Measurements from ENCODE around the gene EMILIN2. TPM values are rescaled to one million over a fixed set of nuclear protein-coding genes. Genes with fewer than 3 reads are reported as not detected.

EMILIN2 gene
- total RNA-seq, 1 experiment from 2014 or later: 16.4 TPM

DNA sequence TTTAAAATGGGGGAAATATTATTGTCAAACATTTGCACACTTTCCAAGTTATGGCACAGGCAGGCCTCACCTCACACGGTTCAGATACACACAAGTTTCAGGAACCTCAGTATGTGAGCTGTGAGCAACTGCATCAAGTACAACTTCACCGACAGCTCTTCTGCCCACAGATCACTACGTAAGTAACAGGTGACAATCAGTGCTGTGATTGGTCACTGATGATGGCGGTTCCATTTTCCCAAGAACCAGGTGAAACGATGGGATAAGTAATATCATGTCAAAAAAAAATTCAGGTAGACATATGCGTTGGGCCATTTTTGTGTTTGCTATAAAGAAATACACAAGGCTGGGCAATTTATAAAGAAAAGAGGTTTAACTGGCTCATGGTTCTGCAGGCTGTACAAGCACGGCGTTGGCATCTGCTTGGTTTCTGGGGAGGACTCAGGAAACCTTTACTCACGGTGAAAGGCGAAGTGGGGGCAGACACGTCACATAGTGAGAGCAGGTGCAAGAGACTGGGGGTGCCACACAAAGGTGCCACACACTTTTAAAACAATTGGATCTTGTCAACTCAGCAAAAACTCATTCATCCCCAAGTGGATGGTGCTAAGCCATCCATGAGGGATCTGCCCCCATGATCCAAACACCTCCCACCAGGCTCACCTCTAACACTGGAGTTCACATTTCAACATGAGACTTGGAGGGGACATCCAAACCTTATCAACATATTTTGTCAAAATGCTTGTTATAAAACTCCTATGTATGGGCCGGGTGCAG is 108.3 kb downstream of the EMILIN2 start:
- no peak for DNase-seq (ENCODE audit: low read depth, low spot score)
- in situ Hi-C loops (cut with HindIII; ENCODE audit: low pct_unique_long_range_greater_than_20kb, low sequenced_read_pairs): no loop called here

DNA sequence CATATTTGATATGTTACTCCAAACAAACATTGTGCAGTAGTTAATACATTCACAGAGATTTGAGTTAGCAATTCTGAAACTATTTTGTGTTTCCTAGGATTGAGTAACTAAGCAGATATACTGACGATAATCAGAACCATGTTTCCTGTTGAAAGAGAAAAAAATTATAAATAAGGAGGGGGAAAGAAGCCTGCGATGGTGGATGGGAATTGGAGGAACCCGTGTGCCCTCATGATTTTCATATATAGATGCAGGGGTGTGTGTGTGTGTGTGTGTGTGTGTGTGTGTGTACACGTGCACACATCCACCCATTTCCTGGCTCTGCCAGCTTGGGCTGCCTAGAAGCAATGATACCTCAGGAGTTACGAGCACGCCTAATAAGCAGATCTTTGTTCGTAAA is 109.2 kb downstream of the EMILIN2 start:
- no peak for DNase-seq (ENCODE audit: low read depth, low spot score)
- in situ Hi-C loops (cut with HindIII; ENCODE audit: low pct_unique_long_range_greater_than_20kb, low sequenced_read_pairs): no loop called here

DNA sequence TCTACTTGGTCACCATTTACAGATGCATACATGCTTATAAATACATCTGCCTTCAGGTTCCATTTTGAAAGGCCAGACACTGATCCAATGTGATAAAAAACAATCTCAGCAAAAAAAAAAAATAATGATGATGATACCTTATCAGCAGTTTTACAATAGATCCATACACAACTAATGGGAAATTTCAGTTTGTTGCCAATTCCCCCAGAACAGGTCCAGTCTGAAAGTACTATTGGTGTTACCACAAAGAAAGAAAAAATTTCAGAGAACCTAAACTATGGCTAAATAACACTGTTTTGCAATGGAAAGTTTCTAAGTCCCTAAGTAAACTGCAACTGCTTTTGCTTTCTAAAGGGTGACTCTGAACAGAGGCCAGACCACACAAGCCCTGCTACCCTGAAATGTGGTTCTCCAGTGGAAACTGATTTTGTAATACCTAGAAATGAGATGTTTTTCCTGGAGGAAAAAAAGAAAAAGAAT is 112.1 kb downstream of the EMILIN2 start:
- in situ Hi-C loops (cut with HindIII; ENCODE audit: low pct_unique_long_range_greater_than_20kb, low sequenced_read_pairs): no loop called here
- no peak for DNase-seq (ENCODE audit: low read depth, low spot score)

DNA sequence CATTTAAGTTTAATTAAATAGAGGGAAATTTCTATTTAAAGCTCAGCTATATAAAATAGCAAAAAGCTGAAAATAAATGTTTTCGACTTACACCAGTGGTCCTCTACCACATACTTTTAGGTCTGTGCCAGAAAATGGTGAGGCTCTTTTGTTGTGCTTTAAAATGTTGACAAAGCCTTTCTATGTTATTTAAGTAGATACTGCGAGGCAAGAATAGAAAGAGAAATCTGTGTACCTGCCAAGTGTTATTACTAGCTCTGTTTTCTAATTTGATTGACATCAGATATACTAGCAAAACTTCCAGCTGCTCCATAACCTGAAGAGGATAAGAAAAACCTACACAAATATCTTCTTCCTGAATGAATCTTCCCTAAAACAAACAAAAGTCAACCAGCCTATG is 112.5 kb downstream of the EMILIN2 start:
- no peak for DNase-seq (ENCODE audit: low read depth, low spot score)

DNA sequence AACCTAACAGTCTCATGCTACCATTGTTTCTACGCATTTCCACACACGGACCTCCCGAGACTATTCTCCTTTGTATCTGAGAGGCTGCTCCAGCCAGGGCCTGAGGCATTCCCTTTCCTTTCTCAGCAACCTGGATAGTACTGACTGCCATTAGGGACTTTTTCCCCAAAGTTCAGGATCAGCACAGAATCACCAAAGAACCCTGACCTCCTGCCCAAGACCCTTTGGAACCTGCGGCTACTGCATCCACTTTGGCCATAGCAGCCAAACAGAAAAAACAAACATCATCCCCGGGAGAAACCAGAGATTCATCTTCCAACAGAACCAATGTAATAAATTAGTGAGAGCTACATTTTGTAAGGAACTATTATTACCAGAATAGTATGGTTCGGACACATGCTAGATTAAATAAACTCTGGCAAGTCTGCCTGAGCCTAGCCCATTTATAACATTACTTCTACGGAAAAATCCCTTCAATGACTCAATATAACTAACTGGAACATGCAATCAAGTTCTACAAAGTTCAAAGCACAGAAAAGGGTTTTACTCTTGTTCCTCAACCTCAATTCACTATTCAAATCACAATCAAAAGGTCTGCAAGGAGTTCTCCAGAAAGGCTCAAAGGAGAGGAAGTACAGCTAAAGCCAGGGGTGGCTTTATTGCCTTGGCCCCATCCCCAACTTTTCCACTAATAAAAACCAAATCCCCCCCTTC is 114.3 kb downstream of the EMILIN2 start:
- in situ Hi-C loops (cut with HindIII; ENCODE audit: low pct_unique_long_range_greater_than_20kb, low sequenced_read_pairs): no loop called here

More for the DNA sequence above, 112.5 kb downstream of the EMILIN2 start:
- in situ Hi-C loops (cut with HindIII; ENCODE audit: low pct_unique_long_range_greater_than_20kb, low sequenced_read_pairs): no loop called here

DNA sequence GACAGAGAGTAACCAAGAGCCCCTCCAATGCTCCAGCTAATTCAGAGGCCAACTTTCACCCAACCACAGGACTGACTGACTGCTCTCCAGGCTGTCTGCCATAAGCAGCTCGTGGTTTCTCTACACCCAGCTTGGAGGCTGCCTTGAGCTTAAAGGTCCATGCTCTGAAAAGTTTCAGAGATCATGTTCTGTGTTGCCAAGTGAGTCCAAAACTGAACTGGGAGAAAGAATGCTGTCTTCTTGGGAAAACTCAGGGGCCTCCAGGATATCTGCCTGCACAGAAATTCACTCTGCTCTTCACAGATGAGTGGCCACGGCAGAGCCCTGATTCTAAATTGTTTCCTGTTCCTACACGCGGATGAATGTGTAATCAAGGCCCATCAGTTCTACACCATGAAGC is 115.0 kb downstream of the EMILIN2 start:
- no peak for DNase-seq (ENCODE audit: low read depth, low spot score)
- in situ Hi-C loops (cut with HindIII; ENCODE audit: low pct_unique_long_range_greater_than_20kb, low sequenced_read_pairs): no loop called here

More for the DNA sequence above, 114.3 kb downstream of the EMILIN2 start:
- DNase-seq (ENCODE audit: low read depth, low spot score): no peak

DNA sequence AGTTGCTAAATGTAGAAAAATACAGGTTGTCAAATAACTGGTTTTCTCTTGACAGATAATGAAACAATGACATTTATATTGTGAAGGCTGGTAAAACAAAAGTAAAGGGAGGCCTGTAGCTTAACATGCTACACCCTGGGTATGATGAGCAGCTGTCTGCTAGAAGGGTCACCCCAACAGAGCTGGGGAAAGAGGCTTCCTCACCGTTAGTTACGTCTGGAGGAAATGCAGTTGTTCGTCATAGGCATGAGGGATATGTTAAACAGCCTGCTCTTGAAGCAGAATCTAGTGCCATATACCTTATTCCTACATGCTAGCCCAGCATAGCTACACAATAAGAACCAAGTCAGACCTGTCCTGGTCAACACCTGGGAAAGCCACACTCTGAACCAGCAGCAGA is 116.2 kb downstream of the EMILIN2 start:
- in situ Hi-C loops (cut with HindIII; ENCODE audit: low pct_unique_long_range_greater_than_20kb, low sequenced_read_pairs): no loop called here
- DNase-seq (ENCODE audit: low read depth, low spot score): no peak

DNA sequence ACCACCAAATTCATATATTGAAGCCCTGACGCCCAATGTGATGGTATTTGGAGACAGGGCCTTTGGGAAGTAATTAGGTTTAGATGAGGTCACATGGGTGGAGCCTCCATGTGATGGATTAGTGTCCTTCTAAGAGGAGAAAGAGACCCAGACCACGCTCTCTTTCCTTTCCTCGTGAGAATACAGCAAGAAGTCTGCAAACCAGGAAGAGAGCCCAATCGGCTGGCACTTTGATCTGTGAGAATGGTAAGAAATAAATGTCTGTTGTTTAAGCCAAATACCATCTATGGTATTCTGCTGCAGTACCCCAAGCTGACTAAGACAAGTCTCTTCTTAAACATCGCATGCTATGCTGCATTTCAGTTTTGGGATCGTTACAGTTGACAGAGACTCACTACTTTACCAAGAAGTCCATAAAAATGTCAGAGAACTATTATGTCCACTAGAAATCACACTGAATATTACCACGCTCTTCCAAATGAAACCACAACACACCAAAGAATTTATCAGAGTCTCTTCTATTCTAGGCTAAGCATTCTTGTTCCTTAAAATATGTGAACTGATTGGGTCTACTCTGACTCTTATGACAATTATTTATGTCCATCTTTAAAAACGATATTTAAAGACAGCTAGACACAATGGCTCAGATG is 117.7 kb downstream of the EMILIN2 start:
- in situ Hi-C loops (cut with HindIII; ENCODE audit: low pct_unique_long_range_greater_than_20kb, low sequenced_read_pairs): no loop called here
- no peak for DNase-seq (ENCODE audit: low read depth, low spot score)

Other genes with a start within 250 kb of the EMILIN2 start
- 40.3 and 43.9 TPM in 2 replicates for gene SMCHD1, start 191.3 kb upstream of the EMILIN2 start, total RNA-seq (2014; rRNA removed; shearing (Covaris generic))
- gene LPIN2, start 166.1 kb downstream of the EMILIN2 start, total RNA-seq (2014; rRNA removed; shearing (Covaris generic)): 11.7 and 12.9 TPM in 2 replicates